ENCODE results near the gene VPS35L.

VPS35L gene

GRCh38 chr16:19555186-19555937 lies at the start of gene VPS35L:
Gene VPS35L, plus strand, starts transcription at chr16:19555703. Its CDS starts 27 bp downstream, at chr16:19555730.
- peak; percentile 98 for DNase-seq

GRCh38 chr16:19506965-19507364 lies 48.5 kb upstream of the VPS35L start:
- no peak for DNase-seq

- no peak for DNase-seq
Observed at GRCh38 chr16:19507867-19508266, 47.6 kb upstream of the VPS35L start.

- no peak for DNase-seq
Observed at GRCh38 chr16:19512297-19512696, 43.2 kb upstream of the VPS35L start.

- peak; percentile 85 for DNase-seq
Observed at GRCh38 chr16:19513377-19514053, 42.0 kb upstream of the VPS35L start.

- DNase-seq = no peak
Observed at GRCh38 chr16:19515757-19516156, 39.7 kb upstream of the VPS35L start.

- peak; percentile 36 for DNase-seq
Observed at GRCh38 chr16:19517424-19518089, 37.9 kb upstream of the VPS35L start.

- DNase-seq = no peak
Observed at GRCh38 chr16:19518388-19518787, 37.1 kb upstream of the VPS35L start.

GRCh38 chr16:19520861-19521331 lies 34.6 kb upstream of the VPS35L start:
- DNase-seq = peak; percentile 84

GRCh38 chr16:19521471-19522396 lies 33.8 kb upstream of the VPS35L start, which contains the start of gene GDE1:
Gene GDE1, minus strand, starts transcription at chr16:19522098. Its CDS starts 134 bp downstream, at chr16:19521964.
- DNase-seq = peak; percentile 96

GRCh38 chr16:19522397-19522732 lies 33.1 kb upstream of the VPS35L start:
- DNase-seq = no peak

GRCh38 chr16:19522760-19523159 lies 32.7 kb upstream of the VPS35L start:
- no peak for DNase-seq

GRCh38 chr16:19523184-19523558 lies 32.3 kb upstream of the VPS35L start:
- no peak for DNase-seq

- peak; percentile 97 for DNase-seq
Observed at GRCh38 chr16:19523559-19524355, 31.7 kb upstream of the VPS35L start, which contains the start of gene CCP110. Gene CCP110, plus strand, starts transcription at chr16:19523942. Its CDS starts 3,940 bp downstream, at chr16:19527882.

GRCh38 chr16:19524356-19524615 lies 31.2 kb upstream of the VPS35L start:
- DNase-seq = no peak

GRCh38 chr16:19524616-19525384 lies 30.7 kb upstream of the VPS35L start:
- peak; percentile 48 for DNase-seq

GRCh38 chr16:19525385-19525723 lies 30.1 kb upstream of the VPS35L start:
- no peak for DNase-seq

- no peak for DNase-seq
Observed at GRCh38 chr16:19527161-19527560, 28.3 kb upstream of the VPS35L start.

- DNase-seq = no peak
Observed at GRCh38 chr16:19528666-19529065, 26.8 kb upstream of the VPS35L start.

- no peak for DNase-seq
Observed at GRCh38 chr16:19532601-19533000, 22.9 kb upstream of the VPS35L start.

Measured in OCI-M1 (cell line).